ENCODE results near the gene MRPL53. TPM values are rescaled to one million over a fixed set of nuclear protein-coding genes. Genes with fewer than 3 reads are reported as not detected.

The MRPL53 gene
- total and polyA plus RNA-seq, 9 of the 15 experiments (the other 6 are each of a cell fraction or from before 2014, with no cell fraction given), result 11.5 to 87.9 (median 41.1) TPM

- TF ChIP-seq SFPQ (IDR thresholded peaks at IDR 0.05; ENCODE audit: low read depth, low read length) (no peak), BHLHE40 (IDR thresholded peaks at IDR 0.05; ENCODE audit: low read length) (no peak), RBM22 (IDR thresholded peaks at IDR 0.05; ENCODE audit: low read depth, low read length, poor library complexity, severe bottlenecking) (peak; percentile 30), CHD7 (IDR thresholded peaks at IDR 0.05; ENCODE audit: low read depth, low read length) (no peak), ELF2 (CRISPR knock-in tag; IDR thresholded peaks at IDR 0.05) (no peak), FOXA3 (CRISPR knock-in tag; conservative IDR thresholded peaks at IDR 0.05 in 1 of 2, IDR thresholded peaks at IDR 0.05 in 1 of 2) (peak in 1 of 2 experiments; percentile 5; a peak in 1 of 4 replicates)
Measured at GRCh38 chr2:74481961-74482800, 9.7 kb upstream of the MRPL53 start (continued).
